Measurements from ENCODE around the gene NOXO1. TPM values are rescaled to one million over a fixed set of nuclear protein-coding genes. Genes with fewer than 3 reads are reported as not detected.

NOXO1 gene
- total and polyA plus RNA-seq, 10 of the 15 experiments (the other 5 are each of a cell fraction or from before 2014, with no cell fraction given): 0.09 to 0.76 (median 0.26) TPM; not detected in 4

DNA sequence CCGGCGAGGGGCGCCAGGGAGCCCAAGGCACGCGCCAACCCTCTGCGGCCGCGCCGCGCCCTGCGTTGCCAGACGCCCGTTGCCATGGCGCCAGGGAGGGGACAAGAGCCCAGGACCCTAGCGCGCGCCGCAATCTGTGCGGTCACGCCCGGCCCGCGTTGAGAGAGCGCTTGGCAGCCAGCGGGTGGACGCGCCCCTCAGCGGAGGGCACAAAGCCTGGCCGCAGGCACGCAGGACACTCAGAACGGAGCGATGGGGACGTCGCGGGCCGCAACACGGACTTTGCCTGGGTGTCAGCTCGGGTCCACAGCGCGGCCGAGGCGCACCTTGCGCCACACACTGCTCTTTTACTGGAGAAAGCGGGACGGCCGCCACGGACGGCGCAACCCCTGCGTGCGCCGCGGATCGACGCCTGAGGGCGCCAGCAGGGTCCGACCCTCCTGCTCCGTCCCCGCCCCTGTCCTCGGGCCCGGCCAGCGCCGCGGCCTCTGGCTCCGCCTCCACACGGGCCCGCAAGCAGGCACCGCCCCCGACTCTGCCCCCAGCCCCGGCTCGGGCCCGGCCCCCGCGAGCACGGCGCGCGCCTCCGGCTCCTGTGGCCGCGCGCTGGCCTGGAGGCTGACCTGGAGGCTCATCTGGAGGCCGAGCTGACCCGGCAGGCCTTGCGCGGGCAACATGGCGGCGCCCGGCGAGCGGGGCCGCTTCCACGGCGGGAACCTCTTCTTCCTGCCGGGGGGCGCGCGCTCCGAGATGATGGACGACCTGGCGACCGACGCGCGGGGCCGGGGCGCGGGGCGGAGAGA, 2.5 kb upstream of the NOXO1 start, which contains the start of gene GFER (continued):
- TF ChIP-seq, protein P1, sequence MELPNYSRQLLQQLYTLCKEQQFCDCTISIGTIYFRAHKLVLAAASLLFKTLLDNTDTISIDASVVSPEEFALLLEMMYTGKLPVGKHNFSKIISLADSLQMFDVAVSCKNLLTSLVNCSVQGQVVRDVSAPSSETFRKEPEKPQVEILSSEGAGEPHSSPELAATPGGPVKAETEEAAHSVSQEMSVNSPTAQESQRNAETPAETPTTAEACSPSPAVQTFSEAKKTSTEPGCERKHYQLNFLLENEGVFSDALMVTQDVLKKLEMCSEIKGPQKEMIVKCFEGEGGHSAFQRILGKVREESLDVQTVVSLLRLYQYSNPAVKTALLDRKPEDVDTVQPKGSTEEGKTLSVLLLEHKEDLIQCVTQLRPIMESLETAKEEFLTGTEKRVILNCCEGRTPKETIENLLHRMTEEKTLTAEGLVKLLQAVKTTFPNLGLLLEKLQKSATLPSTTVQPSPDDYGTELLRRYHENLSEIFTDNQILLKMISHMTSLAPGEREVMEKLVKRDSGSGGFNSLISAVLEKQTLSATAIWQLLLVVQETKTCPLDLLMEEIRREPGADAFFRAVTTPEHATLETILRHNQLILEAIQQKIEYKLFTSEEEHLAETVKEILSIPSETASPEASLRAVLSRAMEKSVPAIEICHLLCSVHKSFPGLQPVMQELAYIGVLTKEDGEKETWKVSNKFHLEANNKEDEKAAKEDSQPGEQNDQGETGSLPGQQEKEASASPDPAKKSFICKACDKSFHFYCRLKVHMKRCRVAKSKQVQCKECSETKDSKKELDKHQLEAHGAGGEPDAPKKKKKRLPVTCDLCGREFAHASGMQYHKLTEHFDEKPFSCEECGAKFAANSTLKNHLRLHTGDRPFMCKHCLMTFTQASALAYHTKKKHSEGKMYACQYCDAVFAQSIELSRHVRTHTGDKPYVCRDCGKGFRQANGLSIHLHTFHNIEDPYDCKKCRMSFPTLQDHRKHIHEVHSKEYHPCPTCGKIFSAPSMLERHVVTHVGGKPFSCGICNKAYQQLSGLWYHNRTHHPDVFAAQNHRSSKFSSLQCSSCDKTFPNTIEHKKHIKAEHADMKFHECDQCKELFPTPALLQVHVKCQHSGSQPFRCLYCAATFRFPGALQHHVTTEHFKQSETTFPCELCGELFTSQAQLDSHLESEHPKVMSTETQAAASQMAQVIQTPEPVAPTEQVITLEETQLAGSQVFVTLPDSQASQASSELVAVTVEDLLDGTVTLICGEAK (IDR thresholded peaks at IDR 0.05; ENCODE audit: borderline replicate concordance): no peak
- TF ChIP-seq BMI1 (IDR thresholded peaks at IDR 0.05; ENCODE audit: borderline replicate concordance): peak; percentile 57; the same call in 1 of the 2 replicates
- peak; percentile 65 for TF ChIP-seq GATAD2B (conservative IDR thresholded peaks at IDR 0.05; ENCODE audit: low read depth)
- TF ChIP-seq, protein P2, sequence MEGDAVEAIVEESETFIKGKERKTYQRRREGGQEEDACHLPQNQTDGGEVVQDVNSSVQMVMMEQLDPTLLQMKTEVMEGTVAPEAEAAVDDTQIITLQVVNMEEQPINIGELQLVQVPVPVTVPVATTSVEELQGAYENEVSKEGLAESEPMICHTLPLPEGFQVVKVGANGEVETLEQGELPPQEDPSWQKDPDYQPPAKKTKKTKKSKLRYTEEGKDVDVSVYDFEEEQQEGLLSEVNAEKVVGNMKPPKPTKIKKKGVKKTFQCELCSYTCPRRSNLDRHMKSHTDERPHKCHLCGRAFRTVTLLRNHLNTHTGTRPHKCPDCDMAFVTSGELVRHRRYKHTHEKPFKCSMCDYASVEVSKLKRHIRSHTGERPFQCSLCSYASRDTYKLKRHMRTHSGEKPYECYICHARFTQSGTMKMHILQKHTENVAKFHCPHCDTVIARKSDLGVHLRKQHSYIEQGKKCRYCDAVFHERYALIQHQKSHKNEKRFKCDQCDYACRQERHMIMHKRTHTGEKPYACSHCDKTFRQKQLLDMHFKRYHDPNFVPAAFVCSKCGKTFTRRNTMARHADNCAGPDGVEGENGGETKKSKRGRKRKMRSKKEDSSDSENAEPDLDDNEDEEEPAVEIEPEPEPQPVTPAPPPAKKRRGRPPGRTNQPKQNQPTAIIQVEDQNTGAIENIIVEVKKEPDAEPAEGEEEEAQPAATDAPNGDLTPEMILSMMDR (IDR thresholded peaks at IDR 0.05 in 2 of 3, conservative IDR thresholded peaks at IDR 0.05 in 1 of 3; ENCODE audit: control insufficient read depth in 2 of 3, extremely low read depth in 1 of 3, insufficient read depth in 1 of 3, low read depth in 3 of 3, low read length in 3 of 3): peak in 2 of 3 experiments; percentile 48 to 53; a peak in 3 of 6 replicates
- no peak for TF ChIP-seq CREB1 (IDR thresholded peaks at IDR 0.05; ENCODE audit: low read depth)
- no peak for TF ChIP-seq FOXK2 (IDR thresholded peaks at IDR 0.05)
- no peak for TF ChIP-seq ZNF274 (IDR thresholded peaks at IDR 0.05; ENCODE audit: insufficient read depth, insufficient read length)
- TF ChIP-seq RAD51 (IDR thresholded peaks at IDR 0.05): no peak
- TF ChIP-seq DPF2 (IDR thresholded peaks at IDR 0.05): peak; percentile 74; the same call in 1 of the 2 replicates
- peak; percentile 81 for TF ChIP-seq BACH1 (IDR thresholded peaks at IDR 0.05; ENCODE audit: borderline replicate concordance)
- TF ChIP-seq RELA (IDR thresholded peaks at IDR 0.05; ENCODE audit: borderline replicate concordance, partially characterized antibody): peak; percentile 46
- TF ChIP-seq, protein P3, sequence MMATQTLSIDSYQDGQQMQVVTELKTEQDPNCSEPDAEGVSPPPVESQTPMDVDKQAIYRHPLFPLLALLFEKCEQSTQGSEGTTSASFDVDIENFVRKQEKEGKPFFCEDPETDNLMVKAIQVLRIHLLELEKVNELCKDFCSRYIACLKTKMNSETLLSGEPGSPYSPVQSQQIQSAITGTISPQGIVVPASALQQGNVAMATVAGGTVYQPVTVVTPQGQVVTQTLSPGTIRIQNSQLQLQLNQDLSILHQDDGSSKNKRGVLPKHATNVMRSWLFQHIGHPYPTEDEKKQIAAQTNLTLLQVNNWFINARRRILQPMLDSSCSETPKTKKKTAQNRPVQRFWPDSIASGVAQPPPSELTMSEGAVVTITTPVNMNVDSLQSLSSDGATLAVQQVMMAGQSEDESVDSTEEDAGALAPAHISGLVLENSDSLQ (IDR thresholded peaks at IDR 0.05): no peak
- no peak for TF ChIP-seq GABPA (IDR thresholded peaks at IDR 0.05; ENCODE audit: low read depth)
- no peak for TF ChIP-seq NFIC (IDR thresholded peaks at IDR 0.05; ENCODE audit: low read depth, low read length)
- TF ChIP-seq MEF2A (IDR thresholded peaks at IDR 0.05; ENCODE audit: insufficient read depth, low read depth, low read length): no peak
- no peak for TF ChIP-seq FOXM1 (IDR thresholded peaks at IDR 0.05; ENCODE audit: low read depth, low read length)
- TF ChIP-seq SUPT20H (IDR thresholded peaks at IDR 0.05; ENCODE audit: borderline replicate concordance, control insufficient read depth, low read depth, low read length): no peak
- TF ChIP-seq, protein P4, sequence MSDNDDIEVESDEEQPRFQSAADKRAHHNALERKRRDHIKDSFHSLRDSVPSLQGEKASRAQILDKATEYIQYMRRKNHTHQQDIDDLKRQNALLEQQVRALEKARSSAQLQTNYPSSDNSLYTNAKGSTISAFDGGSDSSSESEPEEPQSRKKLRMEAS (IDR thresholded peaks at IDR 0.05; ENCODE audit: low read depth, low read length): no peak; the same call in none of the 2 replicates
- TF ChIP-seq RFX5 (IDR thresholded peaks at IDR 0.05; ENCODE audit: low read depth, low read length): no peak
- no peak for TF ChIP-seq ZZZ3 (IDR thresholded peaks at IDR 0.05; ENCODE audit: control insufficient read depth, insufficient read length, low read depth)
- no peak for TF ChIP-seq CHD2 (IDR thresholded peaks at IDR 0.05; ENCODE audit: borderline replicate concordance, low read depth, low read length)

Data from GM12878 (cell line).